ENCODE results near the gene SNX3.

SNX3 gene

GRCh38 chr6:108166664-108167448 lies 94.0 kb downstream of the SNX3 start:
- peaks cover 5% of the 10 kb centered on the region; the same call in 1 of the 2 replicates for H3K27me3 ChIP-seq (ENCODE audit: low read depth, low read length)
- no peak overlapping the region for H3K4me3 ChIP-seq (ENCODE audit: low read length)
- no peaks in the 10 kb centered on the region for H3K4me1 ChIP-seq (ENCODE audit: low read length)
- no peak for TF ChIP-seq CTCF (IDR thresholded peaks at IDR 0.05; ENCODE audit: low read depth, low read length)
- no peak for TF ChIP-seq EZH2phosphoT487 (IDR thresholded peaks at IDR 0.05; ENCODE audit: low read depth)
- H3K79me2 ChIP-seq (ENCODE audit: low read length), result no peaks in the 10 kb centered on the region
- no peak overlapping the region for H3K9ac ChIP-seq (ENCODE audit: low read length)
- no peaks in the 10 kb centered on the region for H3K36me3 ChIP-seq (replicated peaks; ENCODE audit: low read depth, low read length)
- no peaks in the 10 kb centered on the region for H4K20me1 ChIP-seq (ENCODE audit: insufficient read depth, low read length)
- H2AFZ ChIP-seq (ENCODE audit: low read depth, low read length), result no peak overlapping the region
- H3K27ac ChIP-seq (ENCODE audit: low read length), result no peak overlapping the region
- H3K4me2 ChIP-seq (ENCODE audit: low read length), result no peak overlapping the region
- no peaks in the 10 kb centered on the region for H3K9me3 ChIP-seq (ENCODE audit: insufficient read depth, low read length)

GRCh38 chr6:108165714-108166663 lies 94.9 kb downstream of the SNX3 start, which contains the start of gene NR2E1:
TSS of gene NR2E1 (plus strand) at chr6:108166022. CDS start at chr6:108166766, 744 bp downstream.
- TF ChIP-seq EZH2phosphoT487 (IDR thresholded peaks at IDR 0.05; ENCODE audit: low read depth) (no peak), CTCF (IDR thresholded peaks at IDR 0.05; ENCODE audit: low read depth, low read length) (no peak)
- Histone ChIP-seq H3K79me2 (ENCODE audit: low read length) (no peaks in the 10 kb centered on the region), H3K9ac (ENCODE audit: low read length) (no peak within 1 kb of the TSS), H3K4me2 (ENCODE audit: low read length) (no peak within 1 kb of the TSS), H3K4me3 (ENCODE audit: low read length) (no peak within 1 kb of the TSS), H3K27ac (ENCODE audit: low read length) (no peak within 1 kb of the TSS), H2AFZ (ENCODE audit: low read depth, low read length) (no peak within 1 kb of the TSS), H4K20me1 (ENCODE audit: insufficient read depth, low read length) (no peaks in the 10 kb centered on the region), H3K36me3 (replicated peaks; ENCODE audit: low read depth, low read length) (no peaks in the 10 kb centered on the region), H3K4me1 (ENCODE audit: low read length) (no peaks in the 10 kb centered on the region), H3K27me3 (ENCODE audit: low read depth, low read length) (peaks cover 10% of the 10 kb centered on the region), H3K9me3 (ENCODE audit: insufficient read depth, low read length) (no peaks in the 10 kb centered on the region)

- peaks cover 15% of the 10 kb centered on the region for H3K27me3 ChIP-seq (ENCODE audit: low read depth, low read length)
Measured at GRCh38 chr6:108164815-108165706, 95.8 kb downstream of the SNX3 start.

More at GRCh38 chr6:108164815-108165706, 95.8 kb downstream of the SNX3 start:
- no peak overlapping the region for H3K4me2 ChIP-seq (ENCODE audit: low read length)
- H3K4me3 ChIP-seq (ENCODE audit: low read length), result no peak overlapping the region
- no peak overlapping the region for H3K27ac ChIP-seq (ENCODE audit: low read length)
- no peak overlapping the region for H3K9ac ChIP-seq (ENCODE audit: low read length)
- no peaks in the 10 kb centered on the region for H3K4me1 ChIP-seq (ENCODE audit: low read length)
- H3K79me2 ChIP-seq (ENCODE audit: low read length), result no peaks in the 10 kb centered on the region
- no peaks in the 10 kb centered on the region for H3K36me3 ChIP-seq (replicated peaks; ENCODE audit: low read depth, low read length)
- H2AFZ ChIP-seq (ENCODE audit: low read depth, low read length), result no peak overlapping the region
- H4K20me1 ChIP-seq (ENCODE audit: insufficient read depth, low read length), result no peaks in the 10 kb centered on the region
- no peaks in the 10 kb centered on the region for H3K9me3 ChIP-seq (ENCODE audit: insufficient read depth, low read length)
- TF ChIP-seq CTCF (IDR thresholded peaks at IDR 0.05; ENCODE audit: low read depth, low read length) (no peak), EZH2phosphoT487 (IDR thresholded peaks at IDR 0.05; ENCODE audit: low read depth) (no peak)
